ENCODE measurements around the gene LPCAT1.

- TF ChIP-seq, protein P1, sequence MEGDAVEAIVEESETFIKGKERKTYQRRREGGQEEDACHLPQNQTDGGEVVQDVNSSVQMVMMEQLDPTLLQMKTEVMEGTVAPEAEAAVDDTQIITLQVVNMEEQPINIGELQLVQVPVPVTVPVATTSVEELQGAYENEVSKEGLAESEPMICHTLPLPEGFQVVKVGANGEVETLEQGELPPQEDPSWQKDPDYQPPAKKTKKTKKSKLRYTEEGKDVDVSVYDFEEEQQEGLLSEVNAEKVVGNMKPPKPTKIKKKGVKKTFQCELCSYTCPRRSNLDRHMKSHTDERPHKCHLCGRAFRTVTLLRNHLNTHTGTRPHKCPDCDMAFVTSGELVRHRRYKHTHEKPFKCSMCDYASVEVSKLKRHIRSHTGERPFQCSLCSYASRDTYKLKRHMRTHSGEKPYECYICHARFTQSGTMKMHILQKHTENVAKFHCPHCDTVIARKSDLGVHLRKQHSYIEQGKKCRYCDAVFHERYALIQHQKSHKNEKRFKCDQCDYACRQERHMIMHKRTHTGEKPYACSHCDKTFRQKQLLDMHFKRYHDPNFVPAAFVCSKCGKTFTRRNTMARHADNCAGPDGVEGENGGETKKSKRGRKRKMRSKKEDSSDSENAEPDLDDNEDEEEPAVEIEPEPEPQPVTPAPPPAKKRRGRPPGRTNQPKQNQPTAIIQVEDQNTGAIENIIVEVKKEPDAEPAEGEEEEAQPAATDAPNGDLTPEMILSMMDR (IDR thresholded peaks at IDR 0.05), result no peak
- TF ChIP-seq POLR2A (IDR thresholded peaks at IDR 0.05), result no peak
These were observed at the start of gene LPCAT1 for GRCh38 chr5:1523793-1524480.

Data from lower leg skin (tissue), 3 donors.